Activated B cell treated with CpG ODN at 0.5 μM for 24 hours (primary cell): ENCODE measurements around the gene SLC8A1. TPM values are rescaled to one million over a fixed set of nuclear protein-coding genes. Genes with fewer than 3 reads are reported as not detected.

Source experiments
- ATAC-seq: fragments of 200-7000 bp; cut with Tn5 transposase; one replicate; pipeline ENCODE4 v1.10.0; 2021; ENCODE audit warnings: low read depth, mild to moderate bottlenecking, moderate library complexity
- CTCF ChIA-PET: fragments of 350-600 bp; sonication (Branson Sonifier 250); formaldehyde crosslinking; loops from one replicate; lab custom pipeline; 2021; ENCODE audit warnings: antibody characterized with exemption; lab: Charles Lee
- POLR2A ChIA-PET: fragments of 350-600 bp; sonication (Branson Sonifier 250); formaldehyde crosslinking; loops from one replicate; lab custom pipeline; 2021; ENCODE audit warnings: antibody characterized with exemption; lab: Charles Lee
- DNase-seq: peaks from one replicate; pipeline ENCODE4 v3.0.0; 2022
- H3K27ac Mint-ChIP-seq: one replicate; pipeline ENCODE4 v1.8.0; 2020; ENCODE audit warnings: mixed read lengths
- H3K27me3 Mint-ChIP-seq: one replicate; pipeline ENCODE4 v1.8.0; 2021; ENCODE audit warnings: mixed read lengths
- H3K36me3 Mint-ChIP-seq: one replicate; pipeline ENCODE4 v1.8.0; 2021; ENCODE audit warnings: low read depth, mixed read lengths
- H3K4me1 Mint-ChIP-seq: one replicate; pipeline ENCODE4 v1.8.0; 2021; ENCODE audit warnings: mixed read lengths
- H3K4me3 Mint-ChIP-seq: one replicate; pipeline ENCODE4 v1.8.0; 2020; ENCODE audit warnings: mild to moderate bottlenecking, mixed read lengths
- H3K9me3 Mint-ChIP-seq: one replicate; pipeline ENCODE4 v1.8.0; 2020; ENCODE audit warnings: mixed read lengths
- CTCF ChIP-seq: fragments of 200-600 bp; IDR thresholded peaks from one replicate; pipeline ENCODE4 v1.8.0; 2022; ENCODE audit warnings: antibody characterized with exemption, mild to moderate bottlenecking
- intact Hi-C: fragments of 100-400 bp; cut with micrococcal nuclease; formaldehyde crosslinking; loops from one replicate; pipeline ENCODE4 v1.15.1; 2024
- total RNA-seq: library from RNA; stranded (reverse); gene quantifications from 2 replicates; pipeline ENCODE4 v1.2.3, GENCODE V29; 2022

The SLC8A1 gene
- total RNA-seq, 1 donor from 2014 or later: 0.04 TPM

DNA sequence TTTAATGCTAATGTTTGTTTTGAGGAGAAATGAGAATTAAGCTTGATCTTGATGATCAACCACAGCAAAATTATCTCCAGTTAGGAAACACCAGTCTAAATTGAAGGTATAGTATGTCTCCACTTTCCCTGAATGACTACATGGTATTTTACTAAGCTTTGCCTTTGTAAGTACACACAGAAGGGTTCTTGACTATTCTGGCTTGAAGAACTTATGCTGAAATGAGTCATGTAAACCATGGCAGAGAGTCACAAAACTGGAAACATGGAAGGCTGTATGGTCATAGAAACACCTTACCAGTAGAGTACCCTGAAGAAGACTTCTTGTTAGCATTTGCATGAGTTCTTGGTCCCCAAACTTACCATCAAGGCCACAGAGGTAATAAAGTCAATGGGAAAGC lies 250.5 kb downstream of the SLC8A1 start:
- ATAC-seq: no peak
- CTCF ChIA-PET: no interaction called here
- intact Hi-C loops: no loop called here
- Mint-ChIP-seq H3K36me3 (no peaks in the 10 kb centered on the region), H3K27ac (no peak overlapping the region), H3K9me3 (no peaks in the 10 kb centered on the region), H3K4me3 (no peak overlapping the region), H3K4me1 (no peaks in the 10 kb centered on the region), H3K27me3 (no peaks in the 10 kb centered on the region)
- no peak for DNase-seq
- no peak for TF ChIP-seq CTCF
- POLR2A ChIA-PET: no interaction called here

GRCh38 chr2:40200366-40200915 lies 251.4 kb downstream of the SLC8A1 start:
- no peaks in the 10 kb centered on the region for H3K36me3 Mint-ChIP-seq
- ATAC-seq (no peak), DNase-seq (no peak)
- intact Hi-C loops: no loop called here
- H3K27ac Mint-ChIP-seq: no peak overlapping the region
- H3K4me3 Mint-ChIP-seq: no peak overlapping the region
- H3K9me3 Mint-ChIP-seq: no peaks in the 10 kb centered on the region
- no peaks in the 10 kb centered on the region for H3K4me1 Mint-ChIP-seq
- ChIA-PET CTCF (no interaction called here), POLR2A (no interaction called here)
- no peak for TF ChIP-seq CTCF
- H3K27me3 Mint-ChIP-seq: no peaks in the 10 kb centered on the region

DNA sequence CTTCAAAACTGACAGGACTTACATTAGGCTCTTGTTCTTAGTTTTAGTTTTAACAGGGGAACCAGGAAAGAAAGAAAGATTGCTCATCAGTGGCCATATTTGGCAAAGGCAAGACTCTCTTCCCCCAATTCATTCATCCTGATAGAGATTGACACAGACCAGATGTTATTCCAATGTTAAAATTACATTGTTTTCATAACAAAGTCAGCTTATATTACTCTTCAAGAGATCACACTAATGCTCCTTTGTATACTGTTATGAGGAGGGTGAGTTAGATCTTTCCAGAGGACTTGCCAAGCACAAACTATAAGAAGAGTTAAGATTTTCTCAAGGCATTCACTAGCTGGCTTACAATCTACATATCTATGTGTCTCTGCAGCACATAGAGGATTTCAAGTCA lies 252.1 kb downstream of the SLC8A1 start:
- TF ChIP-seq CTCF: no peak
- Mint-ChIP-seq H3K9me3 (no peaks in the 10 kb centered on the region), H3K27me3 (no peaks in the 10 kb centered on the region), H3K4me3 (no peak overlapping the region), H3K36me3 (no peaks in the 10 kb centered on the region), H3K27ac (no peak overlapping the region), H3K4me1 (no peaks in the 10 kb centered on the region)
- DNase-seq: no peak
- no peak for ATAC-seq
- ChIA-PET CTCF (no interaction called here), POLR2A (no interaction called here)
- intact Hi-C loops: no loop called here

DNA sequence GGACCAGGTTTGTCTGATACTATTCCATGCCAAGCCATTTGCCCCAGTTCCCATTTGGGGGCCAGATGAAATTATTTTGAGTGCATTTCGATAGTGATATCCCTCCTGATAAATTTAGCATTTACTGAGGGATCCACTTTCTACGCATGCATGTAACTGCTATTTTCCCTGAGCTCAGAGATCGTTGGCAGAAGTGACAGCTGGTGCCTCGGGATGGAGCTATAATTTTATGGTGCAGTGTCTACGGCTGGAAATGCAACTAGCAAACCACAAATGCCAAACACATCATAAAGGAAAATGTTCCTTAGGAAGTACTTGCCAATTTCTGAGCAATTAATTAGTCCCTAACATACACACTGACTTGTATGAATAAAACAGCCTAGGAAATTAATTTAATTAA lies 254.8 kb downstream of the SLC8A1 start:
- TF ChIP-seq CTCF: no peak
- no peaks in the 10 kb centered on the region for H3K9me3 Mint-ChIP-seq
- CTCF ChIA-PET: no interaction called here
- no peak overlapping the region for H3K4me3 Mint-ChIP-seq
- ATAC-seq: no peak
- no peaks in the 10 kb centered on the region for H3K36me3 Mint-ChIP-seq
- intact Hi-C loops: no loop called here
- DNase-seq: no peak
- no peak overlapping the region for H3K27ac Mint-ChIP-seq
- H3K4me1 Mint-ChIP-seq: no peaks in the 10 kb centered on the region
- POLR2A ChIA-PET: no interaction called here
- no peaks in the 10 kb centered on the region for H3K27me3 Mint-ChIP-seq

DNA sequence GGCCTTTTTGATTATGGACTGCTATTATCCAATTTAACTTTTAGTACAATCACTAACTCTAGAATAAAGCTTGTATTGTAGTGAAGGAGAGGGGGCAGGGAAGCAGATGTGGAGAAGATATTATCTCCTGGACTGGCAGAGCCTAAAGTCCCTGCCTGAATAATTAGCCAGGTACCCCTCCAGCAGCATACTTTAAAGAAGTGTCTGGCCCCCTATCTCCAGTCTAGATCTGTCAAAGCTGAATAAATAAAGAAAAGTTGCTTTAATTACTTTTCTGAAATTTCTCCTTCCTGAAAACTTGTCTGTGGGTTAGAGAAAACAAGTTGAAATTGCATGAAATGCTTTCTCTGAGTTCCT lies 258.2 kb downstream of the SLC8A1 start:
- Mint-ChIP-seq H3K4me3 (no peak overlapping the region), H3K4me1 (no peaks in the 10 kb centered on the region), H3K27ac (no peak overlapping the region), H3K27me3 (no peaks in the 10 kb centered on the region), H3K36me3 (no peaks in the 10 kb centered on the region), H3K9me3 (no peaks in the 10 kb centered on the region)
- DNase-seq (no peak), ATAC-seq (no peak)
- CTCF ChIA-PET: no interaction called here
- intact Hi-C loops: no loop called here
- TF ChIP-seq CTCF: no peak
- POLR2A ChIA-PET: no interaction called here
